ENCODE results near the gene CASP7.

The CASP7 gene

GRCh38 chr10:113689057-113689456 lies 9.3 kb downstream of the CASP7 start:
- no peak for TF ChIP-seq CREB1 (IDR thresholded peaks at IDR 0.05; ENCODE audit: low read depth)
- no peak for TF ChIP-seq TAF1 (IDR thresholded peaks at IDR 0.05; ENCODE audit: low read depth)
- TF ChIP-seq FOXM1 (IDR thresholded peaks at IDR 0.05; ENCODE audit: borderline replicate concordance, low read depth): no peak
- TF ChIP-seq EP300 (IDR thresholded peaks at IDR 0.05; ENCODE audit: borderline replicate concordance): no peak
- no peak for TF ChIP-seq RAD21 (IDR thresholded peaks at IDR 0.05; ENCODE audit: low read depth)
- TF ChIP-seq MAX (IDR thresholded peaks at IDR 0.05): no peak
- no peak for TF ChIP-seq TEAD4 (IDR thresholded peaks at IDR 0.05)
- no peak for TF ChIP-seq USF1 (IDR thresholded peaks at IDR 0.05)
- no peak for TF ChIP-seq CEBPB (IDR thresholded peaks at IDR 0.05)
- TF ChIP-seq EGR1 (IDR thresholded peaks at IDR 0.05): no peak
- no peak for TF ChIP-seq TCF12 (IDR thresholded peaks at IDR 0.05; ENCODE audit: low read depth)
- no peak for TF ChIP-seq YY1 (IDR thresholded peaks at IDR 0.05; ENCODE audit: low read depth)
- no peak for TF ChIP-seq NFIC (IDR thresholded peaks at IDR 0.05)
- no peak for TF ChIP-seq REST (IDR thresholded peaks at IDR 0.05; ENCODE audit: low read depth)
- TF ChIP-seq ZBTB7A (IDR thresholded peaks at IDR 0.05; ENCODE audit: low read depth): no peak

GRCh38 chr10:113689574-113689973 lies 9.9 kb downstream of the CASP7 start:
- TF ChIP-seq ZBTB7A (IDR thresholded peaks at IDR 0.05; ENCODE audit: low read depth): no peak
- TF ChIP-seq CEBPB (IDR thresholded peaks at IDR 0.05): no peak
- TF ChIP-seq CREB1 (IDR thresholded peaks at IDR 0.05; ENCODE audit: low read depth): no peak
- TF ChIP-seq FOXM1 (IDR thresholded peaks at IDR 0.05; ENCODE audit: borderline replicate concordance, low read depth): no peak
- TF ChIP-seq RAD21 (IDR thresholded peaks at IDR 0.05; ENCODE audit: low read depth): no peak
- no peak for TF ChIP-seq TAF1 (IDR thresholded peaks at IDR 0.05; ENCODE audit: low read depth)
- TF ChIP-seq REST (IDR thresholded peaks at IDR 0.05; ENCODE audit: low read depth): no peak
- TF ChIP-seq YY1 (IDR thresholded peaks at IDR 0.05; ENCODE audit: low read depth): no peak
- TF ChIP-seq TCF12 (IDR thresholded peaks at IDR 0.05; ENCODE audit: low read depth): no peak

GRCh38 chr10:113690749-113691148 lies 11.0 kb downstream of the CASP7 start:
- no peak for TF ChIP-seq CEBPB (IDR thresholded peaks at IDR 0.05)
- no peak for TF ChIP-seq TAF1 (IDR thresholded peaks at IDR 0.05; ENCODE audit: low read depth)
- TF ChIP-seq MAX (IDR thresholded peaks at IDR 0.05): no peak
- no peak for TF ChIP-seq TEAD4 (IDR thresholded peaks at IDR 0.05)
- no peak for TF ChIP-seq REST (IDR thresholded peaks at IDR 0.05; ENCODE audit: low read depth)
- TF ChIP-seq EP300 (IDR thresholded peaks at IDR 0.05; ENCODE audit: borderline replicate concordance): no peak
- no peak for TF ChIP-seq CREB1 (IDR thresholded peaks at IDR 0.05; ENCODE audit: low read depth)
- TF ChIP-seq YY1 (IDR thresholded peaks at IDR 0.05; ENCODE audit: low read depth): no peak
- no peak for TF ChIP-seq ZBTB7A (IDR thresholded peaks at IDR 0.05; ENCODE audit: low read depth)
- TF ChIP-seq RAD21 (IDR thresholded peaks at IDR 0.05; ENCODE audit: low read depth): no peak
- TF ChIP-seq FOXM1 (IDR thresholded peaks at IDR 0.05; ENCODE audit: borderline replicate concordance, low read depth): no peak
- no peak for TF ChIP-seq TCF12 (IDR thresholded peaks at IDR 0.05; ENCODE audit: low read depth)
- TF ChIP-seq USF1 (IDR thresholded peaks at IDR 0.05): no peak

GRCh38 chr10:113691381-113691780 lies 11.7 kb downstream of the CASP7 start:
- no peak for TF ChIP-seq CEBPB (IDR thresholded peaks at IDR 0.05)
- TF ChIP-seq NFIC (IDR thresholded peaks at IDR 0.05): no peak
- no peak for TF ChIP-seq RAD21 (IDR thresholded peaks at IDR 0.05; ENCODE audit: low read depth)
- TF ChIP-seq ZBTB7A (IDR thresholded peaks at IDR 0.05; ENCODE audit: low read depth): no peak
- no peak for TF ChIP-seq FOXM1 (IDR thresholded peaks at IDR 0.05; ENCODE audit: borderline replicate concordance, low read depth)
- TF ChIP-seq TEAD4 (IDR thresholded peaks at IDR 0.05): no peak
- TF ChIP-seq MAX (IDR thresholded peaks at IDR 0.05): no peak
- TF ChIP-seq EGR1 (IDR thresholded peaks at IDR 0.05): no peak
- TF ChIP-seq TCF12 (IDR thresholded peaks at IDR 0.05; ENCODE audit: low read depth): no peak
- no peak for TF ChIP-seq YY1 (IDR thresholded peaks at IDR 0.05; ENCODE audit: low read depth)
- no peak for TF ChIP-seq EP300 (IDR thresholded peaks at IDR 0.05; ENCODE audit: borderline replicate concordance)
- no peak for TF ChIP-seq CREB1 (IDR thresholded peaks at IDR 0.05; ENCODE audit: low read depth)
- no peak for TF ChIP-seq USF1 (IDR thresholded peaks at IDR 0.05)
- TF ChIP-seq REST (IDR thresholded peaks at IDR 0.05; ENCODE audit: low read depth): no peak
- no peak for TF ChIP-seq TAF1 (IDR thresholded peaks at IDR 0.05; ENCODE audit: low read depth)
